Neuronal stem cell (in vitro differentiated cells): ENCODE data around the gene FAIM2.

ENCODE experiments used
- DNase-seq: peaks from one replicate; pipeline ENCODE4 v3.0.0-alpha.2; 2013; ENCODE audit warnings: low spot score
- H2AFZ ChIP-seq: one replicate; pipeline ENCODE4 v1.6.1; 2013; ENCODE audit warnings: mild to moderate bottlenecking, low read length, inconsistent platforms
- H2AK5ac ChIP-seq: 2 replicates; pipeline ENCODE4 v1.6.1; 2013; ENCODE audit warnings: low read depth, mild to moderate bottlenecking, inconsistent platforms, low read length, moderate library complexity, mixed read lengths
- H2BK120ac ChIP-seq: 2 replicates; pipeline ENCODE4 v1.6.1; 2013; ENCODE audit warnings: low read depth, mild to moderate bottlenecking, inconsistent platforms, low read length, moderate library complexity, mixed read lengths
- H2BK12ac ChIP-seq: one replicate; pipeline ENCODE4 v1.6.1; 2013; ENCODE audit warnings: low read length, inconsistent platforms
- H2BK15ac ChIP-seq: 2 replicates; pipeline ENCODE4 v1.6.1; 2013; ENCODE audit warnings: mild to moderate bottlenecking, low read length, inconsistent platforms, mixed read lengths
- H2BK5ac ChIP-seq: one replicate; pipeline ENCODE4 v1.6.1; 2013; ENCODE audit warnings: inconsistent platforms, mild to moderate bottlenecking, low read length, moderate library complexity
- H3K14ac ChIP-seq: one replicate; pipeline ENCODE4 v1.6.1; 2013; ENCODE audit warnings: low read length, inconsistent platforms
- H3K18ac ChIP-seq: 2 replicates; pipeline ENCODE4 v1.6.1; 2013; ENCODE audit warnings: low read length, inconsistent platforms
- H3K23ac ChIP-seq: 2 replicates; pipeline ENCODE4 v1.6.1; 2013; ENCODE audit warnings: low read depth, mild to moderate bottlenecking, mixed read lengths, low read length, inconsistent platforms; ENCODE audit not compliant: poor library complexity
- H3K27ac ChIP-seq: replicated peaks from 3 replicates; pipeline ENCODE4 v1.5.1; 2013; ENCODE audit warnings: low read length, inconsistent platforms
- H3K27me3 ChIP-seq, 3 experiments: 2 replicates each; pipeline ENCODE4 v1.6.1; 2013; ENCODE audit warnings: low read length in 3 of 3, mild to moderate bottlenecking in 2 of 3, inconsistent platforms in 1 of 3, low read depth in 1 of 3, mixed read lengths in 1 of 3, moderate library complexity in 1 of 3; ENCODE audit not compliant: control insufficient read depth in 3 of 3, insufficient read depth in 3 of 3
- H3K36me3 ChIP-seq, 2 donors: replicated peaks in 1 of 2; 2 replicates each; pipeline ENCODE4 v1.6.1; 2013; ENCODE audit warnings: low read length in 2 of 2; ENCODE audit not compliant: control insufficient read depth in 2 of 2, insufficient read depth in 2 of 2
- H3K4ac ChIP-seq: 2 replicates; pipeline ENCODE4 v1.6.1; 2013; ENCODE audit warnings: inconsistent platforms, mild to moderate bottlenecking, low read length, moderate library complexity
- H3K4me1 ChIP-seq, 2 donors: 1 replicate in 1 of 2; 2 replicates in 1 of 2; pipeline ENCODE4 v1.6.1; 2013; ENCODE audit warnings: low read length in 2 of 2, low read depth in 1 of 2; ENCODE audit not compliant: control insufficient read depth in 2 of 2, insufficient read depth in 1 of 2
- H3K4me2 ChIP-seq: one replicate; pipeline ENCODE4 v1.6.1; 2013; ENCODE audit warnings: mild to moderate bottlenecking, low read length, inconsistent platforms; ENCODE audit not compliant: insufficient read depth, poor library complexity, severe bottlenecking
- H3K4me3 ChIP-seq, 2 donors: 2 replicates each; pipeline ENCODE4 v1.5.1; 2013; ENCODE audit warnings: low read length in 2 of 2, mild to moderate bottlenecking in 2 of 2, inconsistent platforms in 1 of 2, moderate library complexity in 1 of 2
- H3K79me1 ChIP-seq: one replicate; pipeline ENCODE4 v1.6.1; 2013; ENCODE audit warnings: low read depth, mild to moderate bottlenecking, inconsistent platforms, low read length, moderate library complexity
- H3K9ac ChIP-seq: one replicate; pipeline ENCODE4 v1.6.1; 2013; ENCODE audit warnings: mild to moderate bottlenecking, low read depth, low read length, inconsistent platforms; ENCODE audit not compliant: poor library complexity
- H3K9me3 ChIP-seq, 2 donors: replicated peaks in 1 of 2; 2 replicates each; pipeline versions ENCODE3 to v1.6.1; 2013; ENCODE audit warnings: low read length in 2 of 2, mild to moderate bottlenecking in 2 of 2, inconsistent platforms in 1 of 2, low read depth in 1 of 2, mixed read lengths in 1 of 2, moderate library complexity in 1 of 2; ENCODE audit not compliant: control insufficient read depth in 2 of 2, insufficient read depth in 1 of 2
- H4K8ac ChIP-seq: one replicate; pipeline ENCODE4 v1.6.1; 2013; ENCODE audit warnings: low read depth, mild to moderate bottlenecking, inconsistent platforms, low read length, moderate library complexity
- H4K91ac ChIP-seq: one replicate; pipeline ENCODE4 v1.6.1; 2013; ENCODE audit warnings: low read length, low read depth, mild to moderate bottlenecking, inconsistent platforms; ENCODE audit not compliant: poor library complexity
- WGBS, 2 donors: extraction: QIAGEN DNeasy Blood & Tissue Kit; methylation state at CpG; one replicate each; pipeline ENCODE4 v1.1.7; 2013; ENCODE audit warnings: missing lambda C conversion rate in 2 of 2, mixed read lengths in 1 of 2; ENCODE audit not compliant: insufficient read length in 2 of 2, insufficient replicate concordance in 1 of 2; ENCODE audit errors: extremely low coverage in 2 of 2; 5-methylcytosine and 5-hydroxymethylcytosine counted together

FAIM2 gene

GRCh38 chr12:49894751-49895148, 8.9 kb downstream of the FAIM2 start:
- no peak for DNase-seq
- Histone ChIP-seq H3K9ac (no peak overlapping the region), H3K4ac (no peak overlapping the region), H2BK15ac (no peak overlapping the region), H3K79me1 (no peaks in the 10 kb centered on the region), H3K27me3 (peaks cover 0 to 59% (median 0%) of the 10 kb centered on the region in 3 experiments), H3K9me3 (no peaks in the 10 kb centered on the region), H3K14ac (no peak overlapping the region), H2BK12ac (no peak overlapping the region), H3K4me2 (no peak overlapping the region), H3K23ac (no peak overlapping the region), H4K8ac (no peak overlapping the region), H3K4me1 (peaks cover 4 to 6% of the 10 kb centered on the region in 2 donors), H2AFZ (peak overlapping the region; percentile 64), H2BK120ac (no peak overlapping the region), H3K36me3 (no peaks in the 10 kb centered on the region), H3K4me3 (no peak overlapping the region), H2AK5ac (no peak overlapping the region), H3K18ac (no peak overlapping the region), H3K27ac (no peak overlapping the region), H2BK5ac (no peak overlapping the region), H4K91ac (no peak overlapping the region)
- WGBS, 2 donors = no CpG with 5 or more reads among the region's 5 CpGs

GRCh38 chr12:49893753-49894750, 9.6 kb downstream of the FAIM2 start:
- H3K9me3 ChIP-seq = no peaks in the 10 kb centered on the region
- WGBS, 2 donors = no CpG with 5 or more reads among the region's 10 CpGs
- no peak overlapping the region for H3K23ac ChIP-seq
- H4K8ac ChIP-seq = no peak overlapping the region
- DNase-seq = no peak
- H2AK5ac ChIP-seq = no peak overlapping the region
- no peak overlapping the region for H2BK15ac ChIP-seq
- H3K4me2 ChIP-seq = no peak overlapping the region
- H2AFZ ChIP-seq = peak overlapping the region; percentile 64
- peaks cover 4 to 6% of the 10 kb centered on the region in 2 donors for H3K4me1 ChIP-seq
- no peak overlapping the region for H3K18ac ChIP-seq
- no peak overlapping the region for H3K4me3 ChIP-seq
- no peak overlapping the region for H3K9ac ChIP-seq
- no peaks in the 10 kb centered on the region for H3K36me3 ChIP-seq
- H4K91ac ChIP-seq = no peak overlapping the region
- no peak overlapping the region for H2BK5ac ChIP-seq
- H3K4ac ChIP-seq = no peak overlapping the region
- H3K27ac ChIP-seq = no peak overlapping the region
- H3K79me1 ChIP-seq = no peaks in the 10 kb centered on the region
- no peak overlapping the region for H2BK12ac ChIP-seq
- H3K27me3 ChIP-seq = peaks cover 0 to 61% (median 0%) of the 10 kb centered on the region in 3 experiments
- no peak overlapping the region for H2BK120ac ChIP-seq
- no peak overlapping the region for H3K14ac ChIP-seq

GRCh38 chr12:49892732-49893317, 10.9 kb downstream of the FAIM2 start:
- peak overlapping the region; percentile 26 for H2AK5ac ChIP-seq
- no peak overlapping the region for H3K14ac ChIP-seq
- WGBS, 2 donors = no CpG with 5 or more reads among the region's 3 CpGs
- no peak overlapping the region for H4K91ac ChIP-seq
- no peaks in the 10 kb centered on the region for H3K36me3 ChIP-seq
- no peak overlapping the region for H4K8ac ChIP-seq
- H3K4me3 ChIP-seq = no peak overlapping the region
- no peak overlapping the region for H3K27ac ChIP-seq
- H2BK120ac ChIP-seq = no peak overlapping the region
- no peak overlapping the region for H2BK15ac ChIP-seq
- H3K4me2 ChIP-seq = no peak overlapping the region
- peaks cover 0 to 62% (median 0%) of the 10 kb centered on the region in 3 experiments for H3K27me3 ChIP-seq
- no peaks in the 10 kb centered on the region for H3K79me1 ChIP-seq
- no peak overlapping the region for H2BK5ac ChIP-seq
- no peaks in the 10 kb centered on the region for H3K9me3 ChIP-seq
- H2AFZ ChIP-seq = no peak overlapping the region
- H2BK12ac ChIP-seq = no peak overlapping the region
- H3K9ac ChIP-seq = no peak overlapping the region
- peak overlapping the region; percentile 41 for H3K18ac ChIP-seq
- peaks cover 4 to 9% of the 10 kb centered on the region in 2 donors for H3K4me1 ChIP-seq
- no peak overlapping the region for H3K4ac ChIP-seq
- DNase-seq = no peak
- H3K23ac ChIP-seq = peak overlapping the region; percentile 1
